Natural killer cell treated with Interleukin-12 subunit alpha and Interleukin-12 subunit beta and Interleukin-15 and Interleukin-18, amount 100 ng/mL, for 72 hours (primary cell): Measurements from ENCODE around the gene IL24. TPM values are rescaled to one million over a fixed set of nuclear protein-coding genes. Genes with fewer than 3 reads are reported as not detected.

Experiments used
- ATAC-seq, 2 donors: fragments of 150-1000 bp; cut with Tn5 transposase in 1 of 2; sonication (Bioruptor Pico), chemical (Tn5 transposase) in 1 of 2; 2 replicates each; pipeline ENCODE4 v1.10.0; 2021
- DNase-seq: peaks from one replicate; pipeline ENCODE4 v3.0.0; 2022; ENCODE audit warnings: low spot score
- H3K27ac Mint-ChIP-seq, 2 donors: 1 replicate in 1 of 2; 2 replicates in 1 of 2; pipeline ENCODE4 v1.8.0; 2022; ENCODE audit warnings: mixed read lengths in 2 of 2, mild to moderate bottlenecking in 1 of 2, moderate library complexity in 1 of 2
- H3K27me3 Mint-ChIP-seq, 2 donors: 1 replicate in 1 of 2; 2 replicates in 1 of 2; pipeline ENCODE4 v1.8.0; 2022; ENCODE audit warnings: mixed read lengths in 2 of 2
- H3K36me3 Mint-ChIP-seq: one replicate; pipeline ENCODE4 v1.8.0; 2022; ENCODE audit warnings: mixed read lengths
- H3K4me1 Mint-ChIP-seq, 2 donors: 1 replicate in 1 of 2; 2 replicates in 1 of 2; pipeline ENCODE4 v1.8.0; 2022; ENCODE audit warnings: low read depth in 2 of 2, mixed read lengths in 2 of 2, mild to moderate bottlenecking in 1 of 2
- H3K4me3 Mint-ChIP-seq: one replicate; pipeline ENCODE4 v1.8.0; 2022; ENCODE audit warnings: mixed read lengths
- H3K9me3 Mint-ChIP-seq: 2 replicates; pipeline ENCODE4 v1.8.0; 2022; ENCODE audit warnings: mixed read lengths
- total RNA-seq, 2 donors: library from RNA; stranded (reverse); gene quantifications; one replicate each; pipeline ENCODE4 v1.2.3, GENCODE V29; 2022

Gene IL24
- total RNA-seq, 2 donors from 2014 or later: not detected

DNA sequence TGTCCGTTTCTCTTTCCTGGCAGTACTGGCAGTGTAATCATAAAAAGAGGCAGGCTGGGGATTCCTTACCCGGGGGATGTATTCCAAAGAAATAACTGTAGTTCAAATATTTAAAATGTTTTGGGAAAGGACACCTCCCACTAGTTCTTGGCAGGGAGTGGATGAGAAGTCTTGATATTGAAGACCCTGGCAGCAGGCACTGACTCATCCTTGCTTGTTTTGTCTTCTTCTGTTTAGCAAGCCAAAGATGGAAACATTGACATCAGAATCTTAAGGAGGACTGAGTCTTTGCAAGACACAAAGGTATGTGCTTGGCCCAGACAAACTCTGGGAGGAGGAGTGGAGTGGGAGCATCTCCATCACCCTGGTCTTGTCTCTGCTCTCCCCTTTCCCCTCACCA is 31.2 kb upstream of the IL24 start:
- no peak for ATAC-seq
- no peak for DNase-seq
- Mint-ChIP-seq H3K36me3 (no peaks in the 10 kb centered on the region), H3K4me3 (no peak overlapping the region), H3K27me3 (peaks cover 13 to 17% of the 10 kb centered on the region in 2 donors), H3K27ac (no peak overlapping the region), H3K4me1 (no peaks in the 10 kb centered on the region), H3K9me3 (no peaks in the 10 kb centered on the region)

DNA sequence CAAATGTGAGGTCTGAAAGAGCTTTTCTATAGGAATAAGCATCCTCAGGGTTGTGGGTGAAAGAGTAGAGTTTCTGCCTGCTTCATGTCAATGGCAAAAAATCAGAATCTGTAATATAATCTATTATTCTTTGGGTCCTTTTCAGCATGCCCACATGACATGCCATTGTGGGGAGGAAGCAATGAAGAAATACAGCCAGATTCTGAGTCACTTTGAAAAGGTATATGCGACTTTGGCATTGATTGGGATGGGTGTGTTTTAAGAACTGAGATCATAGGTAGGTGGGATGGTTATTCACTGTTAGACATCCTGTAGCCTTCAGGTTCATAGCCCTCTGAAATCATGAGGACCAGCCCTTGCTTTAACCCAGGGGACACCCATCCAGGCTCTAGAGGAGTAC is 30.0 kb upstream of the IL24 start:
- ATAC-seq (no peak), DNase-seq (no peak)
- Mint-ChIP-seq H3K27ac (no peak overlapping the region), H3K4me3 (no peak overlapping the region), H3K4me1 (no peaks in the 10 kb centered on the region), H3K36me3 (no peaks in the 10 kb centered on the region), H3K9me3 (no peaks in the 10 kb centered on the region), H3K27me3 (peaks cover 7 to 13% of the 10 kb centered on the region in 2 donors)

- Mint-ChIP-seq H3K9me3 (no peaks in the 10 kb centered on the region), H3K36me3 (no peaks in the 10 kb centered on the region), H3K27me3 (peaks cover 5 to 13% of the 10 kb centered on the region in 2 donors), H3K27ac (no peak overlapping the region), H3K4me3 (no peak overlapping the region), H3K4me1 (no peaks in the 10 kb centered on the region)
- DNase-seq (no peak), ATAC-seq (no peak)
Observed at GRCh38 chr1:206867716-206868115, 29.5 kb upstream of the IL24 start.

DNA sequence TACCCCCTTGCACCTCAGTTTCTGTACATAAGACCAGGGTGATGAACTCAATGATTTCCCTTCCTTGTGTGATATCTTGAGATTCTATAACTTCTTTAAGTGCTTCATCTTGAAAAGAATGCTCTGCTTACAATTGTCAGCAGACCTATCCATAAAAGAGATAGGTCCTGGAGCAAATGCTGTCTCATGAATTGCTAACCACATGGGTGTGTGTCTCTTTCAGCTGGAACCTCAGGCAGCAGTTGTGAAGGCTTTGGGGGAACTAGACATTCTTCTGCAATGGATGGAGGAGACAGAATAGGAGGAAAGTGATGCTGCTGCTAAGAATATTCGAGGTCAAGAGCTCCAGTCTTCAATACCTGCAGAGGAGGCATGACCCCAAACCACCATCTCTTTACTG is 29.0 kb upstream of the IL24 start:
- Mint-ChIP-seq H3K9me3 (no peaks in the 10 kb centered on the region), H3K27ac (no peak overlapping the region), H3K4me1 (no peaks in the 10 kb centered on the region), H3K27me3 (peaks cover 0 to 9% of the 10 kb centered on the region in 2 donors), H3K36me3 (no peaks in the 10 kb centered on the region), H3K4me3 (no peak overlapping the region)
- DNase-seq (no peak), ATAC-seq (no peak)

- Mint-ChIP-seq H3K9me3 (peaks cover 3% of the 10 kb centered on the region), H3K4me1 (no peaks in the 10 kb centered on the region), H3K4me3 (no peak overlapping the region), H3K36me3 (peaks cover 15% of the 10 kb centered on the region), H3K27ac (no peak overlapping the region), H3K27me3 (peaks cover 8% of the 10 kb centered on the region in 2 donors)
- ATAC-seq (no peak), DNase-seq (no peak)
Observed at GRCh38 chr1:206872139-206872538, 25.1 kb upstream of the IL24 start.

DNA sequence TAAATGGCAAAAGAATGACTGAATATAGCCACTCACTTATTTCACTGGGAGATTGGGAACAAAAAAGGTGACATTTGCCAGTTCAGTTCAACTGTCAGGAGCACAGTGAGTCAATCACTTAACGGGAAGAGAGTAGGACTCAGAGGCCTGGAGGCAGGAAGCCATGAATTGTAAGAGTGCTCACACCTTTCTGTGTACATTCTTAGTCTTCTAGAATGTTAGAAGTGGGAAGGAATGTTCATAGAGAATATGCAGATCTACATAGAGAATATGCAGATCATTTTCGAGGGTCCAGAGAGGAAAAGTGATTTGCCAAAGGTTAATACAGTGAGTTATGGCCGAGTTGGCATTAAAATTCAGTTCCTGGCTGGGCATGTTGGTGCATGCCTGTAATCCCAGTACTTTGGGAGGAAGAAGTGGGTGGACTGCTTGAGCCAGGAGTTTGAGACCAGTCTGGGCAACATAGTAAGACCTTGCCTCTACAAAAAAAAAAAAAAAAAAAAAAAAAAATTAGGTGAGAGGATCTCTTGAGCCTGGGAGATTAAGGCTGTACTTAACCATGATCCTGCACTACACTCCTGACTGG is 23.5 kb upstream of the IL24 start:
- ATAC-seq (no peak), DNase-seq (no peak)
- Mint-ChIP-seq H3K4me1 (no peaks in the 10 kb centered on the region), H3K36me3 (peaks cover 21% of the 10 kb centered on the region), H3K27me3 (peaks cover 8% of the 10 kb centered on the region in 2 donors), H3K27ac (no peak overlapping the region), H3K4me3 (no peak overlapping the region), H3K9me3 (peaks cover 10% of the 10 kb centered on the region)

DNA sequence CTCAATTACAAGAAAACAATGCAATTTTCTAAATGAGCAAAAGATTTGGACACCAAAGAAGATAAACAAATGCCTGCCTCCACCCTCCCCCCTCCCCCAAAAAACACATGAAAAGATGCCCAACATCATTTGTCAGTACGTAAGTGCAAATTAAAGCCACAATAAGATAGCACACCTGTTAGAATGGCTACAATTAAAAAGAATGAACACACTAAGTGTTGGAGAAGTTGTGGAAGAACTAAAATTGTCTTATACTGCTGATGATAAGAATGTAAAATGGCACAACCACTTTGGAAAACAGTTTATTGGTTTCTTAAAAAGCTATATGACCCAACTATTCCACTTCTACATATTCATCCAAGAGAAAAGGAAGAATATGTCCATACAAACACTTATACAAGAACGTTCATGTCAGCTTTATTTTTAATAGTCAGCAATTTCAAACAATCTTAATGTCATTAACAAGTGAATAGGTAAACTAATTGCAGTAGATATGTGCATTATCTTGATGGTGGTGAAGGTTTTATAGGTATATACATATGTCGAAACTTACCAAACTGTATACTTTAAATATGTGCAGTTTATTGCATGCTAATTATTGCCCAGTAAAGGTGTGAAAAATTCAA is 21.4 kb upstream of the IL24 start:
- ATAC-seq: no peak
- no peak overlapping the region for H3K27ac Mint-ChIP-seq
- H3K9me3 Mint-ChIP-seq: peaks cover 10% of the 10 kb centered on the region
- no peak overlapping the region for H3K4me3 Mint-ChIP-seq
- DNase-seq: no peak
- peaks cover 7 to 8% of the 10 kb centered on the region in 2 donors for H3K27me3 Mint-ChIP-seq
- peaks cover 21% of the 10 kb centered on the region for H3K36me3 Mint-ChIP-seq
- H3K4me1 Mint-ChIP-seq: no peaks in the 10 kb centered on the region

- H3K27ac Mint-ChIP-seq: no peak overlapping the region
- no peaks in the 10 kb centered on the region for H3K4me1 Mint-ChIP-seq
- peaks cover 21% of the 10 kb centered on the region for H3K36me3 Mint-ChIP-seq
- no peak for ATAC-seq
- no peak for DNase-seq
- H3K4me3 Mint-ChIP-seq: no peak overlapping the region
- H3K9me3 Mint-ChIP-seq: peaks cover 10% of the 10 kb centered on the region
- H3K27me3 Mint-ChIP-seq: peaks cover 7 to 8% of the 10 kb centered on the region in 2 donors
Observed at GRCh38 chr1:206878456-206878855, 18.8 kb upstream of the IL24 start.

- ATAC-seq (no peak), DNase-seq (no peak)
- peaks cover 8% of the 10 kb centered on the region in 2 donors for H3K27me3 Mint-ChIP-seq
Observed at GRCh38 chr1:206880314-206880713, 16.9 kb upstream of the IL24 start.

GRCh38 chr1:206882555-206882954 is 14.7 kb upstream of the IL24 start:
- Mint-ChIP-seq H3K9me3 (peaks cover 6% of the 10 kb centered on the region), H3K36me3 (peaks cover 6% of the 10 kb centered on the region), H3K27me3 (peaks cover 0 to 9% of the 10 kb centered on the region in 2 donors), H3K27ac (no peak overlapping the region), H3K4me3 (no peak overlapping the region), H3K4me1 (peaks cover 0 to 3% of the 10 kb centered on the region in 2 donors)
- ATAC-seq (no peak), DNase-seq (no peak)

More at GRCh38 chr1:206880314-206880713, 16.9 kb upstream of the IL24 start:
- H3K4me3 Mint-ChIP-seq: no peak overlapping the region
- H3K27ac Mint-ChIP-seq: no peak overlapping the region
- H3K9me3 Mint-ChIP-seq: peaks cover 10% of the 10 kb centered on the region
- peaks cover 16% of the 10 kb centered on the region for H3K36me3 Mint-ChIP-seq
- H3K4me1 Mint-ChIP-seq: peaks cover 0 to 3% of the 10 kb centered on the region in 2 donors

DNA sequence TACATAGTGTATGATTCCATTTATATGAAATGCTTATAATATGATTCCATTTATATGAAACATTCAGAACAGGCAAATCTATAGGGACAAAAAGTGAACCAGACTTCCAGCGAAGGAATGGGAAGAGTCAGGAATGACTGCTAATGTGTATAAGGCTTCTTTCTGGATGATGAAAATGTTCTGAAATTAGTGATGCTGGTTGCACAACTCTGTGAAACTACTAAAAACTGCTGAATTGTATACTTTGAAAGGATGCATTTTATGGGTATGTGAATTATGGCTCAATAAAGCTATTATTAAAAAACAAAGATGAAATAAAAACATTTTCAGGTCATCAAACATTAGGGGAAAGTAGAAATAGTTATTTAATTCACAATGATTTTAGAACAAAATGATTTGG is 14.1 kb upstream of the IL24 start:
- no peak for DNase-seq
- Mint-ChIP-seq H3K4me1 (peaks cover 0 to 3% of the 10 kb centered on the region in 2 donors), H3K27ac (no peak overlapping the region), H3K4me3 (no peak overlapping the region), H3K27me3 (peaks cover 0 to 9% of the 10 kb centered on the region in 2 donors), H3K9me3 (peaks cover 4% of the 10 kb centered on the region), H3K36me3 (peaks cover 4% of the 10 kb centered on the region)
- ATAC-seq: no peak

DNA sequence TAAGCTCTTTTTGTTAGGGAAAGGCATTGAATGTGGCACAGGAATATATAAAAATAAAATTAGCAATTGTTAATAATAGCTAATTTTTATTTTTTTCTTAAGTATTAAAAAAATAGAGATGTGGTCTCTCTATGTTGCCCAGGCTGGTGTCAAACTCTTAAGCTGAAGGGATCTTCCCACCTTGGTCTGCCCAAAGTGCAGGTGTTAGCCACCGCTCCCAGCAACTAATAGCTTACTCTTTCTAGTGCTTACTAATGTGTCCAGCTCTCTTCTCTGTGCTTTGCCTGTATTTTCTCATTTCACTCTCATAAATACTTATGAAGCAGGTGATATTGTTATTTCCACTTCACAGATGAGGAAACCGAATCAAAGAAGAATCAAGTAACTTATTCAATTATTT is 13.4 kb upstream of the IL24 start:
- Mint-ChIP-seq H3K9me3 (no peaks in the 10 kb centered on the region), H3K4me3 (no peak overlapping the region), H3K27me3 (peaks cover 0 to 9% of the 10 kb centered on the region in 2 donors), H3K36me3 (no peaks in the 10 kb centered on the region), H3K4me1 (peaks cover 0 to 3% of the 10 kb centered on the region in 2 donors), H3K27ac (no peak overlapping the region)
- DNase-seq (no peak), ATAC-seq (no peak)

DNA sequence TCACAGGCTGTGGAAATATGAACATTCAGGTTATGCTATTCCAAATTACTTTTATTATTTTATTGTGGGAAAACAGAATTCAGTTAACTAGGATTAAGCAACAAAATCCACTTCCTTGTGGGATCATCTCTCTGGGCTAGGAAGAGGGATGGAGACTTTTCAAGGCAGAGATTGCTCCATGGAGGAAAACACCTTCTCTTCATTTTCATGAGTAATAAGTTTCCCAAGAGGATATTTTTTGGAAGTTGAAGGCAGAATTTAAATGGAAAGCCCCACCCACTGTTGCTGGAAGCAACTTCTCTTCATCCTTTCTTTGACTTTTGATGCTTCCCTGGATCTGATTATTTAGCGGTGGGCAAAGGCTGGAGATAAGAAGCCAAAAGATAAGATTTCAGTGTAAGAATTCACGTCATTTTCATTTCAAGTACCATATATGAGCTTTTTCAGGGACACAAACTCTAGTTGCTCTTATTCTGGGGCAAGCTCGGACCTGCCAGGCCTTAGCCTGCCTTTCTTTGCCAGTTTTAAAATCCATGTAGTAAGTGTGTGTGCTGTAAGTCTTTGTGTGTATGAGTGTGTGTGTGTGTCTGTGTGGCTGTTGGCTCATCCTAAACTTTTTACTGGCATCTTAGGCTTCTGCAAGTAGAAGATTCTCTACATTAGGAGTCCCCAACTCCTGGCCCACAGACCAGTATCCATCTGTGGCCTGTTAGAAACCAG is 11.7 kb upstream of the IL24 start:
- DNase-seq (no peak), ATAC-seq (no peak)
- no peaks in the 10 kb centered on the region for H3K36me3 Mint-ChIP-seq
- H3K4me3 Mint-ChIP-seq: no peak overlapping the region
- peaks cover 0 to 9% of the 10 kb centered on the region in 2 donors for H3K27me3 Mint-ChIP-seq
- H3K4me1 Mint-ChIP-seq: peaks cover 0 to 3% of the 10 kb centered on the region in 2 donors
- no peaks in the 10 kb centered on the region for H3K9me3 Mint-ChIP-seq
- H3K27ac Mint-ChIP-seq: no peak overlapping the region

DNA sequence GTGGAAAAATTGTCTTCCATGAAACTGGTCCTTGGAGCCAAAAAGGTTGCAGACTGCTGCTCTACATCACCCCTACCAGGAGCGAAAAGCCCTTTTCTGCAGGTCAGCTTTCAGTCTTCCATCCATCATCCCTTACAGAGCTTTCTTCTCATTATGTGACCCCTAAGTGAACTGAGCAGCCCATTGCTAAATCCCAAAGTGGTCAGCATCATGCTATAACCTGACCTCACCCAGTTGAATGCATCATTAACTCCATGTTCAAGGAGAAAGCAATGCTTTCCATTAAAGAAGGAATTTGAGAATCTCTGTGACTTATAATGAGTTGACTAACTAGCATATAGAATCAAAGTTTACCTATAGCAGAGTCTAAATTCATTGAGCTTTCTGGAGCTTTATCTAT is 10.4 kb upstream of the IL24 start:
- DNase-seq (no peak), ATAC-seq (no peak)
- peaks cover 8 to 9% of the 10 kb centered on the region in 2 donors for H3K27me3 Mint-ChIP-seq
- peaks cover 0 to 3% of the 10 kb centered on the region in 2 donors for H3K4me1 Mint-ChIP-seq
- no peak overlapping the region for H3K4me3 Mint-ChIP-seq
- no peaks in the 10 kb centered on the region for H3K36me3 Mint-ChIP-seq
- no peak overlapping the region for H3K27ac Mint-ChIP-seq
- no peaks in the 10 kb centered on the region for H3K9me3 Mint-ChIP-seq
